H9 (cell line): ENCODE measurements around the gene CEP83. TPM values are rescaled to one million over a fixed set of nuclear protein-coding genes. Genes with fewer than 3 reads are reported as not detected.

Source experiments
- DNase-seq: peaks from one replicate; pipeline ENCODE4 v3.0.0-alpha.2; 2017
- H2AFZ ChIP-seq: one replicate; pipeline ENCODE4 v1.6.1; 2013; ENCODE audit warnings: mild to moderate bottlenecking, low read length, control low read depth, moderate library complexity
- H2AK5ac ChIP-seq: 2 replicates; pipeline ENCODE4 v1.6.1; 2013; ENCODE audit warnings: low read length, control low read depth, mixed read lengths; ENCODE audit not compliant: insufficient read length
- H2BK120ac ChIP-seq: one replicate; pipeline ENCODE4 v1.6.1; 2013; ENCODE audit warnings: low read depth, mild to moderate bottlenecking, low read length, control low read depth, inconsistent platforms; ENCODE audit not compliant: poor library complexity, severe bottlenecking
- H2BK12ac ChIP-seq: 2 replicates; pipeline ENCODE4 v1.6.1; 2013; ENCODE audit warnings: low read length, control low read depth, mixed read lengths, low read depth; ENCODE audit not compliant: insufficient read length
- H2BK15ac ChIP-seq: 2 replicates; pipeline ENCODE4 v1.6.1; 2013; ENCODE audit warnings: low read depth, low read length, control low read depth
- H2BK20ac ChIP-seq: one replicate; pipeline ENCODE4 v1.6.1; 2013; ENCODE audit warnings: low read depth, mild to moderate bottlenecking, low read length, control low read depth, inconsistent platforms; ENCODE audit not compliant: poor library complexity, severe bottlenecking
- H2BK5ac ChIP-seq: 2 replicates; pipeline ENCODE4 v1.6.1; 2013; ENCODE audit warnings: low read length, control low read depth, mixed read lengths; ENCODE audit not compliant: insufficient read length
- H3K14ac ChIP-seq: 2 replicates; pipeline ENCODE4 v1.6.1; 2013; ENCODE audit warnings: low read length, control low read depth; ENCODE audit not compliant: insufficient read depth
- H3K18ac ChIP-seq: 2 replicates; pipeline ENCODE4 v1.6.1; 2013; ENCODE audit warnings: low read depth, mild to moderate bottlenecking, mixed read lengths, low read length, control low read depth; ENCODE audit not compliant: insufficient read length
- H3K23ac ChIP-seq: 2 replicates; pipeline ENCODE4 v1.6.1; 2013; ENCODE audit warnings: low read length, control low read depth, mixed read lengths, low read depth; ENCODE audit not compliant: insufficient read length
- H3K23me2 ChIP-seq: 2 replicates; pipeline ENCODE4 v1.6.1; 2013; ENCODE audit warnings: low read depth, mild to moderate bottlenecking, mixed read lengths, low read length, control low read depth; ENCODE audit not compliant: insufficient read length, poor library complexity, severe bottlenecking
- H3K27ac ChIP-seq: 2 replicates; pipeline ENCODE4 v1.5.1; 2013; ENCODE audit warnings: low read length, control low read depth, mixed read lengths, low read depth; ENCODE audit not compliant: insufficient read length
- H3K27me3 ChIP-seq: 2 replicates; pipeline ENCODE4 v1.6.1; 2013; ENCODE audit warnings: low read length, control low read depth, inconsistent platforms; ENCODE audit not compliant: insufficient read depth
- H3K4ac ChIP-seq: 2 replicates; pipeline ENCODE4 v1.6.1; 2013; ENCODE audit warnings: low read depth, mild to moderate bottlenecking, control low read depth, inconsistent platforms, low read length, moderate library complexity
- H3K4me1 ChIP-seq: 2 replicates; pipeline ENCODE4 v1.6.1; 2013; ENCODE audit warnings: low read length, control low read depth, inconsistent platforms; ENCODE audit not compliant: insufficient read depth
- H3K4me2 ChIP-seq: 2 replicates; pipeline ENCODE4 v1.6.1; 2013; ENCODE audit warnings: low read length, control low read depth, mixed read lengths; ENCODE audit not compliant: insufficient read length, insufficient read depth
- H3K56ac ChIP-seq: 2 replicates; pipeline ENCODE4 v1.6.1; 2013; ENCODE audit warnings: low read depth, mild to moderate bottlenecking, mixed read lengths, low read length, control low read depth; ENCODE audit not compliant: insufficient read length
- H3K79me1 ChIP-seq: 2 replicates; pipeline ENCODE4 v1.6.1; 2013; ENCODE audit warnings: low read depth, mild to moderate bottlenecking, moderate library complexity, low read length, control low read depth, inconsistent platforms; ENCODE audit not compliant: insufficient read depth, poor library complexity, severe bottlenecking
- H3K79me2 ChIP-seq: 2 replicates; pipeline ENCODE4 v1.6.1; 2013; ENCODE audit warnings: low read length, control low read depth, inconsistent platforms; ENCODE audit not compliant: insufficient read depth
- H3K9ac ChIP-seq: 2 replicates; pipeline ENCODE4 v1.6.1; 2013; ENCODE audit warnings: low read length, control low read depth, mixed read lengths; ENCODE audit not compliant: insufficient read length; ENCODE audit errors: extremely low read depth
- H3K9me3 ChIP-seq: one replicate; pipeline ENCODE4 v1.6.1; 2013; ENCODE audit warnings: low read depth, low read length, inconsistent platforms; ENCODE audit not compliant: control insufficient read depth
- H3T11ph ChIP-seq: one replicate; pipeline ENCODE4 v1.6.1; 2013; ENCODE audit warnings: mild to moderate bottlenecking, low read length, control low read depth, inconsistent platforms
- H4K20me1 ChIP-seq: one replicate; pipeline ENCODE4 v1.6.1; 2013; ENCODE audit not compliant: control insufficient read depth, insufficient read length, insufficient read depth
- H4K5ac ChIP-seq: 2 replicates; pipeline ENCODE4 v1.6.1; 2013; ENCODE audit warnings: low read depth, mild to moderate bottlenecking, mixed read lengths, low read length, control low read depth; ENCODE audit not compliant: insufficient read length
- H4K8ac ChIP-seq: replicated peaks from 2 replicates; pipeline ENCODE4 v1.6.1; 2013; ENCODE audit warnings: low read length, control low read depth, mixed read lengths, low read depth; ENCODE audit not compliant: insufficient read length
- H4K91ac ChIP-seq: 2 replicates; pipeline ENCODE4 v1.6.1; 2013; ENCODE audit warnings: low read depth, mild to moderate bottlenecking, moderate library complexity, mixed read lengths, low read length, control low read depth; ENCODE audit not compliant: insufficient read length
- H3K27ac Mint-ChIP-seq, 3 experiments: 2 replicates in 2 of 3; 3 replicates in 1 of 3; pipeline ENCODE4 v1.8.0; 2020 to 2021; ENCODE audit warnings: mixed read lengths in 3 of 3, mild to moderate bottlenecking in 1 of 3, moderate library complexity in 1 of 3
- H3K27me3 Mint-ChIP-seq: 2 replicates; pipeline ENCODE4 v1.8.0; 2021; ENCODE audit warnings: low read depth, mild to moderate bottlenecking, moderate library complexity, mixed read lengths
- H3K36me3 Mint-ChIP-seq, 3 experiments: 2 replicates in 2 of 3; 3 replicates in 1 of 3; pipeline ENCODE4 v1.8.0; 2020 to 2021; ENCODE audit warnings: low read depth in 3 of 3, mixed read lengths in 3 of 3; ENCODE audit not compliant: insufficient read depth in 1 of 3
- H3K4me1 Mint-ChIP-seq, 2 experiments: 2 replicates each; pipeline ENCODE4 v1.8.0; 2020; ENCODE audit warnings: mixed read lengths in 2 of 2
- H3K4me3 Mint-ChIP-seq, 2 experiments: 2 replicates in 1 of 2; 3 replicates in 1 of 2; pipeline ENCODE4 v1.8.0; 2020 to 2021; ENCODE audit warnings: mild to moderate bottlenecking in 2 of 2, mixed read lengths in 2 of 2, moderate library complexity in 1 of 2
- H3K9me3 Mint-ChIP-seq, 2 experiments: 2 replicates in 1 of 2; 3 replicates in 1 of 2; pipeline ENCODE4 v1.8.0; 2020; ENCODE audit warnings: mild to moderate bottlenecking in 2 of 2, mixed read lengths in 2 of 2, moderate library complexity in 1 of 2
- CTCF ChIP-seq: fragments of 200-600 bp; sonication (generic); conservative IDR thresholded peaks from 3 replicates; pipeline ENCODE4 v1.8.0; 2021; ENCODE audit warnings: antibody characterized with exemption, mild to moderate bottlenecking
- WGBS: extraction: QIAGEN DNeasy Blood & Tissue Kit; methylation state at CpG from one replicate; pipeline ENCODE4 v1.1.7; 2013; ENCODE audit warnings: missing lambda C conversion rate, low lambda C conversion rate, mixed read lengths; ENCODE audit not compliant: insufficient read length; ENCODE audit errors: extremely low coverage; 5-methylcytosine and 5-hydroxymethylcytosine counted together
- total RNA-seq: library from RNA; stranded (reverse); gene quantifications from 2 replicates; pipeline ENCODE4 v1.2.1, GENCODE V29; 2021

The CEP83 gene
- total RNA-seq, 1 experiment from 2014 or later: 26.5 TPM

GRCh38 chr12:94297096-94297699 lies 162.5 kb downstream of the CEP83 start:
- H3K23ac ChIP-seq: no peak overlapping the region
- no CpG with 5 or more reads among the region's 6 CpGs for WGBS
- H3K27me3 Mint-ChIP-seq: no peaks in the 10 kb centered on the region
- H3K23me2 ChIP-seq: no peaks in the 10 kb centered on the region
- H4K91ac ChIP-seq: no peak overlapping the region
- H4K5ac ChIP-seq: no peak overlapping the region
- H3K4me3 Mint-ChIP-seq: no peak overlapping the region
- no peak overlapping the region for H4K8ac ChIP-seq
- H3K18ac ChIP-seq: no peak overlapping the region
- no peaks in the 10 kb centered on the region for H3K79me2 ChIP-seq
- H3K27me3 ChIP-seq: no peaks in the 10 kb centered on the region
- H3K56ac ChIP-seq: no peak overlapping the region
- peaks cover 12 to 29% (median 18%) of the 10 kb centered on the region in 3 experiments for H3K36me3 Mint-ChIP-seq
- no peak overlapping the region for H2BK20ac ChIP-seq
- H3K79me1 ChIP-seq: no peaks in the 10 kb centered on the region
- no peak overlapping the region for H3K14ac ChIP-seq
- no peak overlapping the region for H3T11ph ChIP-seq
- H3K4me1 Mint-ChIP-seq: peaks cover 0 to 8% of the 10 kb centered on the region in 2 experiments; a peak in 2 of 4 replicates
- no peak overlapping the region for H2AFZ ChIP-seq
- DNase-seq: no peak
- TF ChIP-seq CTCF: no peak
- no peak overlapping the region for H2BK5ac ChIP-seq
- no peak overlapping the region for H3K27ac ChIP-seq
- H2BK120ac ChIP-seq: no peak overlapping the region
- no peaks in the 10 kb centered on the region for H3K4me1 ChIP-seq
- H3K9me3 Mint-ChIP-seq: no peaks in the 10 kb centered on the region
- no peaks in the 10 kb centered on the region for H4K20me1 ChIP-seq
- no peak overlapping the region for H3K9ac ChIP-seq
- no peak overlapping the region for H2BK15ac ChIP-seq
- H3K9me3 ChIP-seq: no peaks in the 10 kb centered on the region
- H2BK12ac ChIP-seq: no peak overlapping the region
- no peak overlapping the region for H2AK5ac ChIP-seq
- H3K27ac Mint-ChIP-seq: no peak overlapping the region
- no peak overlapping the region for H3K4me2 ChIP-seq
- no peak overlapping the region for H3K4ac ChIP-seq
